ENCODE data around the gene MAPK8.
"Not testable (repeated sequence)": the region's sequence is repeated elsewhere in the genome, so short reads cannot be mapped to it uniquely, and the experiment has no call there.

Gene MAPK8

GRCh38 chr10:48336978-48337599 is 30.6 kb downstream of the MAPK8 start:
- DNase-seq (ENCODE audit: low read depth) = no peak

DNA sequence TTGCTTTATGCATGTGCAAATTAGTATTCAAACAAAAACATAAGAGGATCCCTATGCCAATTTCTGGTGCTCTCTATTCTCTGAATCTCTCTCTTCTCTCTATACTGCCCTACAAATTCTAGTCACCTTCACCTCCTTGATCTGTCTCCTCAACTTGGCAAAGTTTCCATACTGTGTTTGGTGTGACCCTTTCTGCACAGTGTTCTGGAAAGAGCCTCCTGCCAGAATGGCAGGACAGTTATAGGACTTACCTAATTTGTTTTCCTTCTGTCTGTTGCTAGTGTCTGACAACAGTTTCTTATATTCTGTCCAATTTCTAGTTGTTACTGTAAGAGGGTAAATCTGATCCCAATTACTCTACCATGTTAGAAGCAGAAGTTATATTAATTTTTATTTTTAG is 34.3 kb downstream of the MAPK8 start:
- no peak for DNase-seq (ENCODE audit: low read depth)

- DNase-seq (ENCODE audit: low read depth) = no peak
Observed at GRCh38 chr10:48343106-48343505, 36.6 kb downstream of the MAPK8 start.

DNA sequence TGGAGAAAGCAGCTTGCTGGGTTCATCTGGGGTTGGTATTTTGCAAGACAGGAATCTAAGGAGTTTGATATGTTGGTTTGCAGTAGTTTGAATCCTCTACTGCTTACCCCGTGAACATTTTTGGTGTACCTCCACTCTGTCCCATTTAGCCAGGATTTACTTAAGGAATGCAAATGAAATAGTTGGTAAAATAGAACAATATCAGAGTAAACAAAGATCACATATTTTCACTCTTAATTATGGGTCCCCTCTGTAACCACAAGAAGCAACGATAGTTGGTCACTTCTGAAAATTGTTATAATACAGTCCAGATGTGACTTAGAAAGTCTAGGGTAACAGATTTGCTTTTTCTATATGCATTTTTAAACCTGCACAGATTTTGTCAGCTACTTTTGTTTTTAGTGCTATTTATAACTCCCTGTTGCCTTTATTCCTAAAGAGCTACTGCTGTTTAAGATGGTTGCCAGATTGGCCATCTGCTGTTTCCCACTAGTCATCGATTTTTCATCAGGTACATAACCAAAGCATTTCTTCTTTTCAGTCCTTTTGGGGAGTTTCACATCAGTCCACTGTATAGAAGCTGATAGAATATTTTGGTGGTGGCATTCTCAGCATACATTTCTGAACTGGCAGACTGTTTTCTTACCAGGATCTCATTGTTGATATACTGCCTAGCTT is 37.6 kb downstream of the MAPK8 start:
- DNase-seq (ENCODE audit: low read depth) = no peak

DNA sequence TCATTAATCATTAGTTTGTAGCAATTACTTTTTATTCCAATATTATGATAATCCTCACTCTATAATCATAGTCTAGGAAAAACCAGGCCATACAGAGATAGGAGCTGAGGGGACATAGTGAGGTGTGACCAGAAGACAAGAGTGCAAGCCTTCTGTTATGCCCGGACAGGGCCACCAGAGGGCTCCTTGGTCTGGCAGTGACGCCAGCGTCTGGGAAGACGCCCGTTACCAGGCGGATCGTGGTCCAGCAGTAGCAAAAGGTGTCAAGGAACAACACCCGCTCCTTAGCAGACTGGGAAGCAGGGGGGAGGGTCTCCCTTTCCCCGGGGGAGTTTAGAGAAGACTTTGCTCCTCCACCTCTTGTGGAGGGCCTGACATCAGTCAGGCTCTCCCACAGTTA is 39.8 kb downstream of the MAPK8 start:
- not testable (repeated sequence) for DNase-seq (ENCODE audit: low read depth)

GRCh38 chr10:48347539-48347938 is 41.1 kb downstream of the MAPK8 start:
- DNase-seq (ENCODE audit: low read depth) = not testable (repeated sequence)

DNA sequence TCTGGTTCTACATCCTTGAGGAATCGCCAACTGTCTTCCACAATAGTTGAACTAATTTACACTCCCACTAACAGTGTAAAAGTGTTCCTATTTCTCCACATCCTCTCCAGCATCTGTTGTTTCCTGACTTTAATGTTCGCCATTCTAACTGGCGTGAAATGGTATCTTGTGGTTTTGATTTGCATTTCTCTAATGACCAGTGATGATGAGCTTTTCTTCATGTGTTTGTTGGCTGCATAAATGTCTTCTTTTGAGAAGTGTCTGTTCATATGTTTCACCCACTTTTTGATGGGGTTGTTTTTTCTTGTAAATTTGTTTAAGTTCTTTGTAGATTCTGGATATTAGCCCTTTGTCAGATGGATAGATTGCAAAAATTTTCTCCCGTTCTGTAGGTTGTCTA is 41.5 kb downstream of the MAPK8 start:
- DNase-seq (ENCODE audit: low read depth) = not testable (repeated sequence)

DNA sequence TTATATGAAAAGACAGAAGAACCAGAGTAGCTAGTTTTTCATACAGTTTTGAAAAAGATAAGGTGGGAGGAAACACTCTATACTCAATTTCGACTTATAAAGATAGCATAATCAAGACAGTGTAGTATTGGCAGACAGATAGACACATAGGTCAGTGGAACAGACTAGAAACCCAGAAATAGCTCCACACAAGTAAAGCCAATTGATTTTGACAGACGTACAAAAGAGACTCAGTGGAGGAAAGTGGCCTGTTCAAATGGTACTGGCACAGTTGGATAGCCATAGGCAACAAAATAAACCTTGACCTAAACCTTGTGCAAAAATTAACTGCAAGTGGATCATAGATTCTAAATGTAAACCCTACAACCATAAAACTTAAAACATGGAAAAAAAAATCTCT is 46.8 kb downstream of the MAPK8 start:
- no peak for DNase-seq (ENCODE audit: low read depth)

- no peak for DNase-seq (ENCODE audit: low read depth)
Observed at GRCh38 chr10:48357631-48358030, 51.2 kb downstream of the MAPK8 start.

GRCh38 chr10:48358162-48358561 is 51.7 kb downstream of the MAPK8 start:
- DNase-seq (ENCODE audit: low read depth) = no peak

DNA sequence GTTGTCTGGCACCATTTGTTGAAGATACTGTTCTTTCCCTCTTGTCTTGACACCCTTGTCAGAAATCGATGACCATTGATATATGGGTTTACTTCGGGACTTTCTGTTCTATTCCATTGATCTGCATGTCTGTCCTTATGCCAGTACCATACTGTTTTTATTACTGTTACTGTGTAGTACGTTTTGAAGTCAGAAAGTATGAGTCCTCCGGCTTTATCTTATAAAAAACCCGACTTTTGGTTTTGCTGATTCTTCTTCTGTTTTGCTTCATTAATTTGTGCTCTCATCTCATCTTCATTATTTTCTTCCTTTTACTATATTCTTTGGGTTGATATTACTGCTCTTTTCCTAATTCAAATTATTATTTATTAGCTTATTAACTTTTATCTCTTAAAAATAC is 52.4 kb downstream of the MAPK8 start:
- no peak for DNase-seq (ENCODE audit: low read depth)

DNA sequence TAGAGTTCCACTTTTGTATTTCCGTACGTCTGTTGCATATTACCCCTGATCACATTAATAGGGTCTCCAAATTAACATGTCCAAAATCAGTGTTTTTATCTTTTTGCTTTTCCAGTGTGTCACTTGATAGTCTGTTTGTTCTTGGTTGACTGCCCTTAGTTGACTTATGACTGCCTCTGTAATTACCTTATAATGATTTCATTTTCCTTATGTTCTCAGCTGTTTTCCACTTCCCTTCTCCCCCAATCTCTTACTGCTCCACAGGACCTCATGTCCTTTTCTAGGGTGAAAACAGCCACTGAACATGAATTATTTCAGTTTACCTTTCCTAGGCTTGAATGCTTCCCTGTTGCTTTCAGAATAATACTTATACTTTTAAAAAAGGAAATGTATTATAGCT is 54.7 kb downstream of the MAPK8 start:
- no peak for DNase-seq (ENCODE audit: low read depth)

DNA sequence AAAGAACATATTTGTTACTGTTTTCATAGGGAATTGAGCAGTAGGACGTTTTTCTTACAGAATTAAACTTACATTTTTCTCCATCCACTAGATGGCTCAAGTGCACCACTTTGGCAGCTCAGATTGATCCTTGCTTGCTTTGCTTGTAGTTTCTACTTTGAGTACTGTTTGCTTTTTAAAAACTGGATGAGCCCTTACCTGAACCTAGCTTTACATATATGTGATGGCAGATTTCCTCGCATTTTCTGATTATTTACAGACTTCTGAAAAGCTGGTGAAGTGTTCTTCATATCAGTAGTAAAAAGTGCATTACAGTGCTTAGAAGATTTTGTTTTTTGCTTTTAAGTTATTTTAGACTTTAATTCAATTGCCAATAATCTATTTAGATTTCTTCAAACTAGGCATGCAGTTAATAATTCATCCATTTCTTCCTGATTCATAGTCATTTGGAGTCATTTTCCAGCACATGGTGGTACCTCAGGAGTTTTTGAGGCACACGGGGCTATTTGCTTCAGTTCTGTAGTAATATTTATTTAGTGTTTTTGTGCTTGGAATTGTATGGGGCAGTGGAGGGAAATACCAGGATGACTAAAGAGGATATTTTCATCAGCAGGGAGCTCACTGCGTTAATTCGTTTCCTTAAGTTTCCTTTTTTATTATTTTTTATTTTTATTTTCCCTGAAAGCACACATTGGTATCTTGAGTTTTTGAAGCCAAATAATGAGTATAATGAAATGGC is 57.3 kb downstream of the MAPK8 start:
- DNase-seq (ENCODE audit: low read depth) = no peak

GRCh38 chr10:48364659-48365405 is 58.4 kb downstream of the MAPK8 start:
- no peak for DNase-seq (ENCODE audit: low read depth)

GRCh38 chr10:48365668-48366067 is 59.2 kb downstream of the MAPK8 start:
- DNase-seq (ENCODE audit: low read depth) = no peak

DNA sequence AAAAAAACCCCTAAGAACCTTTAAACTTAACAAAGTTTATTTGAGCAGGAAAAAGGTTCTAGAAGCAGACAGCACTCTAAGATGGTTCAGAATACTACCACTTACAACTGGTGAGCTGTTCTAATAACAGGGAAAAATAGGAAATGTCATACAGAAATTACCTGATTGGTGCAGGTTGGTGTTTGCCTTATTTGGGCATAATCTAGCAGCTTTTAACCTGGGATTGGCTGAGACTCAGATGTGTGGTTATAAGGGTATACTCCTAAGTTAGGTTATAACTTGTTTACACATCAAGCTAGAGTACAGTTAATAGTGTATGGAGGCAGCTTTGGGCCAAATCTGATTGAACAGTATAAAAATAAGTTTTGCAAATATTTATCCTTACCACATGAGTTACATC is 59.8 kb downstream of the MAPK8 start:
- no peak for DNase-seq (ENCODE audit: low read depth)

GRCh38 chr10:48369501-48369900 is 63.0 kb downstream of the MAPK8 start:
- no peak for DNase-seq (ENCODE audit: low read depth)

- no peak for DNase-seq (ENCODE audit: low read depth)
Observed at GRCh38 chr10:48377751-48378530, 71.5 kb downstream of the MAPK8 start.

DNA sequence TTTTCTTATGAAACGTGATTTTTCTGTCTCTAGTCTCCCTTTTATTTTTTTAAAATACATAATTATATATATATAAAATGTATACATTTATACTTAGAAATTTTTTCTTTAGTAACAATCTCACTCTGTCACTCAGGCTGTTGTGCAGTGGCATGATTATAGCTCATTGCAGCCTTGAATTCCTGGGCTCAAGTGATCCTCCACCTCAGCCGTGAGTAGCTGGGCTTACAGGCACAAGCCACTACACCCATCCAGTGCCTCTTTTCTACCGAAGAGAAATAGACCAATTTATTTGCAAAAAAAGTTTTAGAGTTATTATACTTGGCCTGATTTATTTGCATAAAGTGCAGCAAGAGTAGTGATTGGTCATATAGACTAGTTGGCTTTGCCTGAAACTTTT is 72.2 kb downstream of the MAPK8 start:
- no peak for DNase-seq (ENCODE audit: low read depth)

- DNase-seq (ENCODE audit: low read depth) = no peak
Observed at GRCh38 chr10:48381971-48382370, 75.5 kb downstream of the MAPK8 start.

- no peak for DNase-seq (ENCODE audit: low read depth)
Observed at GRCh38 chr10:48382982-48383381, 76.5 kb downstream of the MAPK8 start.

DNA sequence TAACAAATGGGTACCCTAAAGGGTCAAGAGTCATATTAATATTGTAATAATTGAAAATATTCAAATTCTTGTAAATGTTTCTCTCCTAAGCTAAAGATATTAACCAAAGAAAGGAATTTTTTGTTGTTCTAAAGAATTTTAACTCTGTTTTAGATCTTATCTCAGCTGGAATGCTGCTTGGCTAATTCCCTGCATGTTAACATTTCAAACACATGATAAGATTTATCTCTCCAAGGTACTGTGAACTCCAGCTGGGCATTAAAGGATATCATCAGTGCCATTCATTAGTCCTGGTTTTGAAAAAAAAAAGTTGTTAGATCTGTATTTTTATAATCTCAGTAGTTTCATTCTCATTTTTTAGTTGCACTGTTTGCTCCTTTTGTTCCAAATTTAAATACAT is 76.9 kb downstream of the MAPK8 start:
- no peak for DNase-seq (ENCODE audit: low read depth)
